GM12878 (cell line): Measurements from ENCODE around the gene PLEK2. TPM values are rescaled to one million over a fixed set of nuclear protein-coding genes. Genes with fewer than 3 reads are reported as not detected.
"Not testable (repeated sequence)": the region's sequence is repeated elsewhere in the genome, so short reads cannot be mapped to it uniquely, and the experiment has no call there.

Source experiments
- ATAC-seq: fragments of 200-7000 bp; cut with Tn5 transposase; 3 replicates; pipeline ENCODE4 v1.9.1; 2020; ENCODE audit warnings: mild to moderate bottlenecking, moderate library complexity
- BruUV-seq: library from RNA; stranded (reverse); fragments of 400-500 nt; replicated peaks from 2 replicates; lab custom pipeline; 2021; lab: Mats Ljungman, UMichigan
- CTCF ChIA-PET: fragments of 300-600 bp; sonication (Branson Sonifier 250); formaldehyde crosslinking; extraction: SDS; loops from one replicate; lab custom pipeline; 2021; ENCODE audit warnings: inconsistent platforms; lab: Yijun Ruan, JAX
- POLR2A ChIA-PET: fragments of 350-600 bp; formaldehyde crosslinking; extraction: SDS; loops from one replicate; lab custom pipeline; 2021; ENCODE audit warnings: inconsistent platforms; lab: Charles Lee
- RAD21 ChIA-PET: fragments of 300-600 bp; sonication (Branson Sonifier 250); formaldehyde crosslinking; loops from one replicate; lab custom pipeline; 2023; ENCODE audit warnings: antibody characterized with exemption; ENCODE audit not compliant: unreplicated experiment; lab: Charles Lee
- SMC1A ChIA-PET: fragments of 300-600 bp; sonication (Branson Sonifier 250); formaldehyde crosslinking; loops from one replicate; lab custom pipeline; 2023; ENCODE audit not compliant: unreplicated experiment, uncharacterized antibody; lab: Charles Lee
- DNase-seq: peaks from one replicate; pipeline ENCODE4 v3.0.0-alpha.2; 2011; ENCODE audit warnings: low read depth, low spot score
- FAIRE-seq: peaks from 3 replicates; lab custom pipeline; 2011; peaks lifted over from hg19 to GRCh38; lab: Jason Lieb, UNC
- H2AFZ ChIP-seq: 2 replicates; pipeline ENCODE4 v1.6.0; 2011; ENCODE audit warnings: low read depth, low read length, control low read depth; ENCODE audit not compliant: control insufficient read depth
- H3K27ac ChIP-seq: 2 replicates; pipeline ENCODE4 v1.5.1; 2011; ENCODE audit warnings: control low read depth; ENCODE audit not compliant: control insufficient read depth, insufficient read depth
- H3K27me3 ChIP-seq, 2 experiments: replicated peaks in 1 of 2; 2 replicates each; pipeline versions ENCODE4 v1.6.0 to v1.6.1; 2011; ENCODE audit warnings: low read length in 1 of 2; ENCODE audit not compliant: control insufficient read depth in 2 of 2, insufficient read depth in 2 of 2
- H3K36me3 ChIP-seq, 2 experiments: 2 replicates each; pipeline ENCODE4 v1.5.1; 2011; ENCODE audit warnings: low read length in 1 of 2; ENCODE audit not compliant: control insufficient read depth in 2 of 2, insufficient read depth in 2 of 2
- H3K4me1 ChIP-seq: 2 replicates; pipeline ENCODE4 v1.6.1; 2011; ENCODE audit warnings: mild to moderate bottlenecking, low read length, moderate library complexity, mixed read lengths; ENCODE audit not compliant: control insufficient read depth, insufficient read depth
- H3K4me2 ChIP-seq: 2 replicates; pipeline ENCODE4 v1.6.0; 2011; ENCODE audit warnings: control low read depth; ENCODE audit not compliant: control insufficient read depth, insufficient read depth
- H3K4me3 ChIP-seq: fragments of 200-600 bp; sonication (generic); 2 replicates; pipeline ENCODE4 v1.5.1; 2016
- H3K79me2 ChIP-seq: 2 replicates; pipeline ENCODE4 v1.6.0; 2011; ENCODE audit warnings: low read length; ENCODE audit not compliant: control insufficient read depth, insufficient read depth
- H3K9ac ChIP-seq: 2 replicates; pipeline ENCODE4 v1.8.0; 2011; ENCODE audit warnings: low read length, control low read depth, mixed read lengths; ENCODE audit not compliant: control insufficient read depth, insufficient read depth
- H3K9me3 ChIP-seq: replicated peaks from 3 replicates; pipeline ENCODE4 v1.5.1; 2011; ENCODE audit warnings: mild to moderate bottlenecking, low read length; ENCODE audit not compliant: control insufficient read depth, insufficient read depth
- H4K20me1 ChIP-seq: 2 replicates; pipeline ENCODE4 v1.6.0; 2011; ENCODE audit not compliant: control insufficient read depth, insufficient read depth
- EZH2 ChIP-seq: IDR thresholded peaks from 2 replicates; pipeline ENCODE4 v1.6.1; 2012; ENCODE audit warnings: low read depth, mild to moderate bottlenecking, control low read depth, inconsistent platforms, low read length, borderline replicate concordance; ENCODE audit not compliant: control insufficient read depth
- TBL1XR1 ChIP-seq: IDR thresholded peaks from 2 replicates; pipeline ENCODE4 v1.6.1; 2012; ENCODE audit warnings: low read depth, low read length, improper control_type of control experiment
- WGBS: methylation state at CpG from one replicate; pipeline ENCODE4 v1.1.6; 2016; ENCODE audit warnings: low lambda C conversion rate; ENCODE audit not compliant: insufficient replicate concordance, insufficient coverage; ENCODE audit errors: missing lambda C conversion rate; 5-methylcytosine and 5-hydroxymethylcytosine counted together
- in situ Hi-C: fragments of 300-500 bp; cut with MboI; formaldehyde crosslinking; loops from 9 replicates; pipeline ENCODE4 v1.14.3; 2018; ENCODE audit warnings: mixed read lengths
- intact Hi-C: fragments of 100-400 bp; cut with micrococcal nuclease; formaldehyde crosslinking; loops from one replicate; pipeline ENCODE4 v1.14.2; 2022; ENCODE audit not compliant: unreplicated experiment
- microRNA-seq: library from miRNA; unstranded; fragments of <30 nt; microRNA quantifications from one replicate; pipeline ENCODE4, GENCODE V29; 2018
- polyA plus RNA-seq, 11 experiments: library from polyadenylated mRNA; depleted of rRNA in 4 of 11; unstranded in 6 of 11; stranded (reverse) in 5 of 11; fragments of >200 nt; fragmentation: Nextera tagmentation in 4 of 11; fragmentation: Illumina TruSeq in 1 of 11; extraction: Ambion mirVana in 4 of 11; extraction: Trizol in 1 of 11; gene quantifications; 1 replicate in 1 of 11; 2 replicates in 10 of 11; pipeline versions ENCODE4 v1.2.1 to v1.2.3, GENCODE V29; 2011 to 2016; ENCODE audit warnings: inconsistent platforms in 2 of 11, missing spikeins in 2 of 11, low read depth in 1 of 11
- small RNA-seq: library from RNA; depleted of rRNA; stranded (forward); fragments of <200 nt; gene quantifications from one replicate; pipeline ENCODE3, GENCODE V24; 2014
- total RNA-seq, 4 experiments: library from RNA; depleted of rRNA in 3 of 4; stranded (reverse); fragments of >200 nt in 3 of 4; fragmentation: Illumina TruSeq in 1 of 4; extraction: Trizol in 1 of 4; gene quantifications; 2 replicates each; pipeline versions ENCODE4 v1.2.1 to v1.2.3, GENCODE V29; 2013 to 2021
- TF ChIP-seq, protein P1 (sequence below), 3 experiments: IDR thresholded peaks in 2 of 3; conservative IDR thresholded peaks in 1 of 3; 2 replicates each; pipeline ENCODE4 v1.5.1; 2011; ENCODE audit warnings: low read depth in 3 of 3, low read length in 3 of 3, mild to moderate bottlenecking in 3 of 3, control low read depth in 2 of 3, moderate library complexity in 2 of 3, inconsistent platforms in 1 of 3, mixed read lengths in 1 of 3; ENCODE audit not compliant: control insufficient read depth in 2 of 3, insufficient read depth in 1 of 3; ENCODE audit errors: extremely low read depth in 1 of 3

The PLEK2 gene
- total and polyA plus RNA-seq, 10 of the 15 experiments (the other 5 are each of a cell fraction or from before 2014, with no cell fraction given): 0.08 to 0.20 TPM; not detected in 8

- H3K9ac ChIP-seq: no peak overlapping the region
- intact Hi-C loops (no loop called here), in situ Hi-C loops (no loop called here)
- DNase-seq (no peak), ATAC-seq (no peak), FAIRE-seq (no peak)
- no peak for TF ChIP-seq TBL1XR1
- TF ChIP-seq, protein P1, sequence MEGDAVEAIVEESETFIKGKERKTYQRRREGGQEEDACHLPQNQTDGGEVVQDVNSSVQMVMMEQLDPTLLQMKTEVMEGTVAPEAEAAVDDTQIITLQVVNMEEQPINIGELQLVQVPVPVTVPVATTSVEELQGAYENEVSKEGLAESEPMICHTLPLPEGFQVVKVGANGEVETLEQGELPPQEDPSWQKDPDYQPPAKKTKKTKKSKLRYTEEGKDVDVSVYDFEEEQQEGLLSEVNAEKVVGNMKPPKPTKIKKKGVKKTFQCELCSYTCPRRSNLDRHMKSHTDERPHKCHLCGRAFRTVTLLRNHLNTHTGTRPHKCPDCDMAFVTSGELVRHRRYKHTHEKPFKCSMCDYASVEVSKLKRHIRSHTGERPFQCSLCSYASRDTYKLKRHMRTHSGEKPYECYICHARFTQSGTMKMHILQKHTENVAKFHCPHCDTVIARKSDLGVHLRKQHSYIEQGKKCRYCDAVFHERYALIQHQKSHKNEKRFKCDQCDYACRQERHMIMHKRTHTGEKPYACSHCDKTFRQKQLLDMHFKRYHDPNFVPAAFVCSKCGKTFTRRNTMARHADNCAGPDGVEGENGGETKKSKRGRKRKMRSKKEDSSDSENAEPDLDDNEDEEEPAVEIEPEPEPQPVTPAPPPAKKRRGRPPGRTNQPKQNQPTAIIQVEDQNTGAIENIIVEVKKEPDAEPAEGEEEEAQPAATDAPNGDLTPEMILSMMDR (IDR thresholded peaks at IDR 0.05 in 2 of 3, conservative IDR thresholded peaks at IDR 0.05 in 1 of 3; ENCODE audit: control insufficient read depth in 2 of 3, extremely low read depth in 1 of 3, insufficient read depth in 1 of 3, low read depth in 3 of 3, low read length in 3 of 3): no peak
- TF ChIP-seq EZH2: no peak
- H3K4me3 ChIP-seq: no peak overlapping the region
- 83% methylated on average over 4 of the region's 4 CpGs for WGBS
- no peaks in the 10 kb centered on the region for H3K4me1 ChIP-seq
- ChIA-PET CTCF (interaction anchor here (1.7 kb wide), 1 partner anchor 58 kb away, joined by 6 read pairs; no protein-coding TSS in a partner anchor), SMC1A (interaction anchor here (0.6 kb wide), 1 partner anchor 824 kb away, joined by 3 read pairs; no protein-coding TSS in a partner anchor), RAD21 (no interaction called here), POLR2A (no interaction called here)
- no peaks in the 10 kb centered on the region for H4K20me1 ChIP-seq
- no peaks in the 10 kb centered on the region for H3K79me2 ChIP-seq
- no peak overlapping the region for H3K4me2 ChIP-seq
- no peak overlapping the region for H3K27ac ChIP-seq
- no peak overlapping the region for H2AFZ ChIP-seq
- BruUV-seq: no TSS peak
- H3K27me3 ChIP-seq: no peaks in the 10 kb centered on the region
- peaks cover 0 to 15% of the 10 kb centered on the region in 2 experiments; a peak in 2 of 4 replicates for H3K36me3 ChIP-seq
- no peaks in the 10 kb centered on the region for H3K9me3 ChIP-seq
Measured at GRCh38 chr14:67343601-67344230, 68.2 kb downstream of the PLEK2 start.

GRCh38 chr14:67341231-67341630, 70.7 kb downstream of the PLEK2 start:
- peaks cover 0 to 15% of the 10 kb centered on the region in 2 experiments; a peak in 2 of 4 replicates for H3K36me3 ChIP-seq
- H3K9me3 ChIP-seq, SMC1A ChIA-PET, ATAC-seq, RAD21 ChIA-PET, H3K9ac ChIP-seq, H4K20me1 ChIP-seq, H3K4me2 ChIP-seq, DNase-seq, H3K4me3 ChIP-seq, H3K27ac ChIP-seq, CTCF ChIA-PET, H2AFZ ChIP-seq, FAIRE-seq, H3K27me3 ChIP-seq, H3K4me1 ChIP-seq, BruUV-seq, POLR2A ChIA-PET, in situ Hi-C loops, intact Hi-C loops, H3K79me2 ChIP-seq: not testable (repeated sequence)
- WGBS: over 99% methylated on average over 19 of the region's 31 CpGs

Small RNA genes within 50 kb of the gene (microRNA-seq; reads per million reads assigned to microRNA genes)
- gene MIR5694: not detected

Small RNA genes within 50 kb of the gene (small RNA-seq; reads per million reads assigned to genes)
- not detected for gene MIR5694
- gene RF00019: not detected

Other genes starting within 250 kb of the PLEK2 start
Only the 7 nearest of the 8 such genes appear.
- gene PALS1, start 170.7 kb downstream of the PLEK2 start, total RNA-seq (2014; rRNA removed): 6.1 and 6.7 TPM in 2 replicates
- gene PALS1, start 170.7 kb downstream of the PLEK2 start, total RNA-seq (2014; rRNA removed; fragmentation: Illumina TruSeq; extraction: Trizol): 8.9 and 9.7 TPM in 2 replicates
- 8.9 and 10.9 TPM in 2 replicates for gene PALS1, start 170.7 kb downstream of the PLEK2 start, total RNA-seq (2021)
- 10.1 and 14.8 TPM in 2 replicates for gene PALS1, start 170.7 kb downstream of the PLEK2 start, polyA plus RNA-seq (2011; rRNA removed)
- 9.2 and 10.7 TPM in 2 replicates for gene PALS1, start 170.7 kb downstream of the PLEK2 start, polyA plus RNA-seq (2014; fragmentation: Illumina TruSeq; extraction: Trizol)
- 1 to 10 TPM; 4.2 to 4.5 TPM for gene PALS1, start 170.7 kb downstream of the PLEK2 start, polyA plus RNA-seq (2014; fragmentation: Nextera tagmentation; extraction: Ambion mirVana)
- gene PALS1, start 170.7 kb downstream of the PLEK2 start, polyA plus RNA-seq (2014; rRNA removed): 6.5 and 6.9 TPM in 2 replicates
- 1 to 10 TPM; 6.2 to 6.3 TPM for gene PALS1, start 170.7 kb downstream of the PLEK2 start, polyA plus RNA-seq (2016; fragmentation: Nextera tagmentation; extraction: Ambion mirVana)
- 34.7 and 39.8 TPM in 2 replicates for gene ATP6V1D, start 52.4 kb downstream of the PLEK2 start, total RNA-seq (2014; rRNA removed)
- gene ATP6V1D, start 52.4 kb downstream of the PLEK2 start, total RNA-seq (2014; rRNA removed; fragmentation: Illumina TruSeq; extraction: Trizol): 48.7 and 52.6 TPM in 2 replicates
- 24.0 and 27.0 TPM in 2 replicates for gene ATP6V1D, start 52.4 kb downstream of the PLEK2 start, total RNA-seq (2021)
- 45.7 and 67.2 TPM in 2 replicates for gene ATP6V1D, start 52.4 kb downstream of the PLEK2 start, polyA plus RNA-seq (2011; rRNA removed)
- gene ATP6V1D, start 52.4 kb downstream of the PLEK2 start, polyA plus RNA-seq (2014; fragmentation: Illumina TruSeq; extraction: Trizol): 37.0 and 41.3 TPM in 2 replicates
- gene ATP6V1D, start 52.4 kb downstream of the PLEK2 start, polyA plus RNA-seq (2014; fragmentation: Nextera tagmentation; extraction: Ambion mirVana): 10 to 100 TPM; 49.9 to 71.6 TPM
- 25.7 and 30.6 TPM in 2 replicates for gene ATP6V1D, start 52.4 kb downstream of the PLEK2 start, polyA plus RNA-seq (2014; rRNA removed)
- gene ATP6V1D, start 52.4 kb downstream of the PLEK2 start, polyA plus RNA-seq (2016; fragmentation: Nextera tagmentation; extraction: Ambion mirVana): 10 to 100 TPM; 62.3 to 66.6 TPM
- 235 and 250 TPM in 2 replicates for gene EIF2S1, start 51.8 kb downstream of the PLEK2 start, total RNA-seq (2014; rRNA removed)
- 265 and 266 TPM in 2 replicates for gene EIF2S1, start 51.8 kb downstream of the PLEK2 start, total RNA-seq (2014; rRNA removed; fragmentation: Illumina TruSeq; extraction: Trizol)
- 176 and 183 TPM in 2 replicates for gene EIF2S1, start 51.8 kb downstream of the PLEK2 start, total RNA-seq (2021)
- gene EIF2S1, start 51.8 kb downstream of the PLEK2 start, polyA plus RNA-seq (2011; rRNA removed): 259 and 364 TPM in 2 replicates
- gene EIF2S1, start 51.8 kb downstream of the PLEK2 start, polyA plus RNA-seq (2014; fragmentation: Illumina TruSeq; extraction: Trizol): 155 and 203 TPM in 2 replicates
- gene EIF2S1, start 51.8 kb downstream of the PLEK2 start, polyA plus RNA-seq (2014; fragmentation: Nextera tagmentation; extraction: Ambion mirVana): 100 to 1,000 TPM; 526 to 563 TPM
- gene EIF2S1, start 51.8 kb downstream of the PLEK2 start, polyA plus RNA-seq (2014; rRNA removed): 200 and 235 TPM in 2 replicates
- 100 to 1,000 TPM; 450 to 481 TPM for gene EIF2S1, start 51.8 kb downstream of the PLEK2 start, polyA plus RNA-seq (2016; fragmentation: Nextera tagmentation; extraction: Ambion mirVana)
- gene TMEM229B, start 76.6 kb upstream of the PLEK2 start, total RNA-seq (2014; rRNA removed): 3.8 and 4.0 TPM in 2 replicates
- gene TMEM229B, start 76.6 kb upstream of the PLEK2 start, total RNA-seq (2014; rRNA removed; fragmentation: Illumina TruSeq; extraction: Trizol): 2.1 and 2.2 TPM in 2 replicates
- 5.1 and 5.2 TPM in 2 replicates for gene TMEM229B, start 76.6 kb upstream of the PLEK2 start, total RNA-seq (2021)
- gene TMEM229B, start 76.6 kb upstream of the PLEK2 start, polyA plus RNA-seq (2011; rRNA removed): 0.88 and 1.3 TPM in 2 replicates
- gene TMEM229B, start 76.6 kb upstream of the PLEK2 start, polyA plus RNA-seq (2014; fragmentation: Illumina TruSeq; extraction: Trizol): 3.2 and 3.4 TPM in 2 replicates
- gene TMEM229B, start 76.6 kb upstream of the PLEK2 start, polyA plus RNA-seq (2014; fragmentation: Nextera tagmentation; extraction: Ambion mirVana): under 1 TPM; 0.24 to 0.32 TPM
- gene TMEM229B, start 76.6 kb upstream of the PLEK2 start, polyA plus RNA-seq (2014; rRNA removed): 3.3 and 5.3 TPM in 2 replicates
- gene TMEM229B, start 76.6 kb upstream of the PLEK2 start, polyA plus RNA-seq (2016; fragmentation: Nextera tagmentation; extraction: Ambion mirVana): 1 to 10 TPM in 1 of 2 experiments, under 1 TPM in 1; 0.72 to 1.3 TPM
- gene PLEKHH1, start 121.1 kb upstream of the PLEK2 start, total RNA-seq (2014; rRNA removed): 0.40 and 0.87 TPM in 2 replicates
- gene PLEKHH1, start 121.1 kb upstream of the PLEK2 start, total RNA-seq (2014; rRNA removed; fragmentation: Illumina TruSeq; extraction: Trizol): 0.32 and 0.67 TPM in 2 replicates
- gene PLEKHH1, start 121.1 kb upstream of the PLEK2 start, total RNA-seq (2021): 0.95 and 1.4 TPM in 2 replicates
- 0.16 and 0.30 TPM in 2 replicates for gene PLEKHH1, start 121.1 kb upstream of the PLEK2 start, polyA plus RNA-seq (2011; rRNA removed)
- 0.59 and 0.60 TPM in 2 replicates for gene PLEKHH1, start 121.1 kb upstream of the PLEK2 start, polyA plus RNA-seq (2014; fragmentation: Illumina TruSeq; extraction: Trizol)
- under 1 TPM; 0.11 to 0.22 TPM for gene PLEKHH1, start 121.1 kb upstream of the PLEK2 start, polyA plus RNA-seq (2014; fragmentation: Nextera tagmentation; extraction: Ambion mirVana)
- gene PLEKHH1, start 121.1 kb upstream of the PLEK2 start, polyA plus RNA-seq (2014; rRNA removed): 0.42 and 0.76 TPM in 2 replicates
- gene PLEKHH1, start 121.1 kb upstream of the PLEK2 start, polyA plus RNA-seq (2016; fragmentation: Nextera tagmentation; extraction: Ambion mirVana): under 1 TPM; 0.23 to 0.66 TPM
- 26.5 and 29.9 TPM in 2 replicates for gene PIGH, start 188.1 kb upstream of the PLEK2 start, total RNA-seq (2014; rRNA removed)
- 17.6 and 19.3 TPM in 2 replicates for gene PIGH, start 188.1 kb upstream of the PLEK2 start, total RNA-seq (2014; rRNA removed; fragmentation: Illumina TruSeq; extraction: Trizol)
- gene PIGH, start 188.1 kb upstream of the PLEK2 start, total RNA-seq (2021): 16.6 and 19.4 TPM in 2 replicates
- 46.6 and 52.3 TPM in 2 replicates for gene PIGH, start 188.1 kb upstream of the PLEK2 start, polyA plus RNA-seq (2011; rRNA removed)
- gene PIGH, start 188.1 kb upstream of the PLEK2 start, polyA plus RNA-seq (2014; fragmentation: Illumina TruSeq; extraction: Trizol): 19.5 and 22.8 TPM in 2 replicates
- gene PIGH, start 188.1 kb upstream of the PLEK2 start, polyA plus RNA-seq (2014; fragmentation: Nextera tagmentation; extraction: Ambion mirVana): 10 to 100 TPM; 15.5 to 17.8 TPM
- gene PIGH, start 188.1 kb upstream of the PLEK2 start, polyA plus RNA-seq (2014; rRNA removed): 34.4 and 41.7 TPM in 2 replicates
- gene PIGH, start 188.1 kb upstream of the PLEK2 start, polyA plus RNA-seq (2016; fragmentation: Nextera tagmentation; extraction: Ambion mirVana): 10 to 100 TPM; 25.0 to 26.5 TPM
- gene ARG2, start 207.8 kb upstream of the PLEK2 start, total RNA-seq (2014; rRNA removed): 0.96 and 2.1 TPM in 2 replicates
- gene ARG2, start 207.8 kb upstream of the PLEK2 start, total RNA-seq (2014; rRNA removed; fragmentation: Illumina TruSeq; extraction: Trizol): 0.81 and 0.88 TPM in 2 replicates
- 0.85 and 0.93 TPM in 2 replicates for gene ARG2, start 207.8 kb upstream of the PLEK2 start, total RNA-seq (2021)
- 7.8 and 8.9 TPM in 2 replicates for gene ARG2, start 207.8 kb upstream of the PLEK2 start, polyA plus RNA-seq (2011; rRNA removed)
- gene ARG2, start 207.8 kb upstream of the PLEK2 start, polyA plus RNA-seq (2014; fragmentation: Illumina TruSeq; extraction: Trizol): 1.5 and 1.6 TPM in 2 replicates
- gene ARG2, start 207.8 kb upstream of the PLEK2 start, polyA plus RNA-seq (2014; fragmentation: Nextera tagmentation; extraction: Ambion mirVana): 1 to 10 TPM; 2.1 to 3.2 TPM
- 0.74 and 1.8 TPM in 2 replicates for gene ARG2, start 207.8 kb upstream of the PLEK2 start, polyA plus RNA-seq (2014; rRNA removed)
- 1 to 10 TPM in 1 of 2 experiments, under 1 TPM in 1; 0.48 to 1.2 TPM for gene ARG2, start 207.8 kb upstream of the PLEK2 start, polyA plus RNA-seq (2016; fragmentation: Nextera tagmentation; extraction: Ambion mirVana)